ENCODE data around the gene IRF2.

Gene IRF2

DNA sequence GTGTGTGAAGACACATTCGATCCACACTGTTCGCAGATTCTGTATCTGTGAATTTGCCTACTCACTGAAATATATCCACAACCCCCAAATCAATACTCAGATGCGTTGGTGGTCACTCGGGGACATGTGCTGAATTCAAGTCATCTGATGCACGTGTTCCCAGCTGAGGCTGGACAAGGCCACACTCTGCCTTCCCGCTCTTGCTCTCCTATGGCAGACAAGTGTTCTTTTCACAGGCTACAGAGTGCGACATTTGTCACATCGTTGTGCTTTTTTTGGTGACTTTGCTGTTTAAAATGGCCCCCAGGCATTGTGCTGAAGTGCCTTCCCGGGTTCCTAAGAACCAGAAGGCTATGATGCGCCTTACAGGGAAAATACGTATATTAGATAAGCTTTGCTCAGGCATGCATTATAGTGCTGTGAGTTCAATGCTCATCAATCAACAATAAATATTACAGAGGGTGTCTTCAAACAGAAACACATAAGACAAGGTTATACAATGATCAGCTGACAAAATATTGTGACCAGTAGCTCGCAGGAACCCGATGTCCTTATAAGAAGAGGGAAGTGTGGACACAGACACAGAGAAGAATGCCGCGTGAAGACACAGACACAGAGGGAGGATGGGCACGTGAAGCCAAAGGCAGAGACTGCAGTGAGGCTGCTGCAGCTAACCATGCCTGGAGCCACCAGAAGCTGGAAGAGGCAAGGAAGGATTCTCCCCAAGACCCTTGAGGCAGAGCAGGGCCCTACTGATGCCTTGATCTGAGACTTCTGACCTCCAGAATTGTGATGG, 42.0 kb downstream of the IRF2 start:
- no peak for DNase-seq (ENCODE audit: low spot score)

- no peak for DNase-seq (ENCODE audit: low spot score)
Measured at GRCh38 chr4:184430163-184430562, 44.2 kb downstream of the IRF2 start.

DNA sequence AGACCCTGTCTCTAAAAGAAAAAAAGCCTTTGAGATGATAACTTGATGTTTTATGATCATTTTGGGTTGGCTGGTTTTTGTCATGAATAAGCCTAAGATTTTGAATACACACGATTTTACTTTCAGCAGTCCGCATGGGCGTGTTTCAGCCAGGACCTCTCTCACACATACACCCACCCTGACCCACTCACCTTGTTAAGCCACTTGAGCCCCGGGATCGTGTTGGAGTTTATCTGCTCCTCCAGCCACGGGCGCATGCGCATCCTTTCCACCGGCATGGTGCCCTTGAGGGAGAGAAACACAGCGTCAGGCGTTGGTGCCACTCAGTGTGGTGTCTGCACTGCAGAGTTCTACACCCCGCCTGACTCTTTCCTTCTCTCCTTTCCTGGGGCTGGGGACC, 45.6 kb downstream of the IRF2 start:
- no peak for DNase-seq (ENCODE audit: low spot score)

DNA sequence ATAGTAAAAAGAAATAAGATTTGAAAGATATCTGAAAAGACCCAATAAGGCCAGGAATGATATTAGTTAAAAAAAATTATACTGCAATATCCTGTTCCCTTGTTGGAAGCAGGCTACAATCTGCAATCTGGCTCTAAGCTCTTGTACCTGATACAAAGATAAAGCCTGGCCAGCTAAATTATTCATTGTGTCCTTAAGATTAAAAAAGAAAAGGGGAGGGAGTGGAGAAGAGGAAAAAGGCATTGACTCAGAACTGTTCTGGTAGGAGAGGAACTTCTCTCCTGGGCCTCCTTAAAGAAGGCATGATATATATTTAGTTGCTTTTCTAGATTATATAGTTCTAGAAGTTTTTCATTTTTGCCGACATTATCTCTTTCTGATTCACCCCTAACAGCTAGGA, 46.7 kb downstream of the IRF2 start:
- DNase-seq (ENCODE audit: low spot score): no peak

- no peak for DNase-seq (ENCODE audit: low spot score)
Measured at GRCh38 chr4:184427093-184427492, 47.3 kb downstream of the IRF2 start.

- no peak for DNase-seq (ENCODE audit: low spot score)
Measured at GRCh38 chr4:184424993-184425758, 49.2 kb downstream of the IRF2 start.

- DNase-seq (ENCODE audit: low spot score): no peak
Measured at GRCh38 chr4:184424279-184424678, 50.1 kb downstream of the IRF2 start.

GRCh38 chr4:184423003-184423686, 51.2 kb downstream of the IRF2 start:
- DNase-seq (ENCODE audit: low spot score): no peak

DNA sequence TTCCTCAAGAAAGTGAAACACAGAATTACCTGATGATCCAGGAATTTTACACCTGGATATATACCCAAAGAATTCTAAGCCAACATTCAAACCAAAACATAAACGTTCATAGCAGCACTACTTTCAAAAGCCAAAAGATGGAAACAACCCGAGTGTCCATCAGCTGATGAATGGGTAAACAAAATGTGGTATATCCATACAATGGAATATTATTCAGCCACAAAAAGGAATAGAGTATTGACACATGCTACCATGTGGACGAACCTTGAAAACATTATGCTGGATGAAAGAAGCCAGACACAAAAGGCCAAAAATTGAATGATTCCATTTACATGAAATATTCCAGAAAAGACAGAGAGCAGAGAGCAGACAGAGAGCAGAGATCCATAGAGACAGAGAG, 52.0 kb downstream of the IRF2 start:
- no peak for DNase-seq (ENCODE audit: low spot score)

GRCh38 chr4:184421533-184422155, 52.7 kb downstream of the IRF2 start:
- no peak for DNase-seq (ENCODE audit: low spot score)

DNA sequence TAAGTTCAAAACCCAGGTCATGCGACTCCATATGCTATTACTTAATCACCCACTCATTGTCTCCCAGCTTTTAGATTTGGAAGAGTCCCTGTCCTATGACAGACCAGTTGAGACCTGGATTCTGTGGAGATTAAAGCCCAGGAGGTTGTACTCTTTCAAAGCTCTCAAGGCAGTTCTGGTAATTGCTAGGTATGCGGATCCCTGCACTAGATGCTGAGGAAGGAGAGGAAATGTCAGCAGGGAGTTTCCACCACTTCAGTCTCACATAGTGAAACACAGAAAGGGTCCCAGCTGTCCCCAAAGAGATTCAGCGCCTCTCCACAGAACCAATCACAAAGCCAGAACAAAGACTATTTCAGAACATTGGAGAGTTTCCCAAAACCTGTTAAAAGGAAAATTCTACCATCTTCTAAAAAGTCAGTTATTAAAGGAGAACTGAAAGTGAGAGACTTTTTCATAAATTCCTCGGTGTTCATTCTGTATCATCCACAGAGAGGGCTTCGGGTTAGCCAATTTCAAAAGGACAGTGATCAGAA, 53.4 kb downstream of the IRF2 start:
- no peak for DNase-seq (ENCODE audit: low spot score)

DNA sequence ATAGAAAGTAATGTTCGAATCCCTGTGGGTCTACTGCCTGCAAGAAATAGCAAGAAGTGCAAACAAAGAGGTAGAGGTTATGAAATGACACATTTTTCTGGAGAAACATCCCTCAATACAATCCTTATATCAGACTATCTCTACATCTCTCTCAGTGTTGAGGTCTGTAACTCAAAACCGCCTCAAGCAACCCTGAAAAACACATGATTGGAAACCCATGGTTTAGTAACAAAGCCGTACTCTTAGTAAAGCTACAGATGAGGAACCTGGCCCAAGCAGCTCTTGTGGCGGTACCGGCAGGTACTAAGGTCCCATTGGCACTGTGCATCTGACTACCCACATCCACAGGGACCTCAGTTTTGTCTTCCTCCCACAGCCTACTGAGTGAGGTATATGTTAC, 53.9 kb downstream of the IRF2 start:
- no peak for DNase-seq (ENCODE audit: low spot score)

- no peak for DNase-seq (ENCODE audit: low spot score)
Measured at GRCh38 chr4:184419976-184420375, 54.4 kb downstream of the IRF2 start.

DNA sequence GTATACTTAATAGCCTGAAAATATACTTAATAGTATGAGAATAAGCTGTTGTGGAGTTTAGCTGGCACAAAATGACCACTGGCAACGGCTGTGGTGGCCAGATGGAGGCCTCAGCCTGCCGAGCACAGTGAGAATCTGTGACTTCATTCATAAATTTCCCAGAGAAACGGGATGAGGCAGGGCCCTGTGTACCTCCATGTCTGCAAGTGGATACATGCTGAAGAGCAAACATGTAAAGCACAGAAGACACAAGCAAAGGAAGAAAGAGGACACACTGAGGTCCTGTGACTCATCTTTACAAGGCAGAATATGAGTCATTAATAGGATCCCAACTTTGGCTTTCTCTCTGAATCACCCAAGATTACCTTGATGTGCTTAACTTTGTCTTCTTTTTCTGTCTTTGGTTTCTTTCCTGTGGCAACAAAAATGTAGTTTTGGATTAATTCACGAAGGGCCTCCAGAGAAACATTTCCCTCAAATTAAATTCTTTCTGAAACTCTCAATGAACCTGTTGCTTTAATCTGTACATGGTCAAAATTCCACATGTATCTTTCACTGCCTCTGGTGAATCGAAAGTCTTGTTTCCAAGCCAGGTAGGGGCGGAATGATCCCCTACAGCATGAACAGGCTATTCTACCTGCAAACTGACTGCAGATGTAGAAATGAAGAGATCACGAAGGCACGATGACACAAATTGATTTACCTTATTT, 56.4 kb downstream of the IRF2 start:
- peak; percentile 62 for DNase-seq (ENCODE audit: low spot score)

DNA sequence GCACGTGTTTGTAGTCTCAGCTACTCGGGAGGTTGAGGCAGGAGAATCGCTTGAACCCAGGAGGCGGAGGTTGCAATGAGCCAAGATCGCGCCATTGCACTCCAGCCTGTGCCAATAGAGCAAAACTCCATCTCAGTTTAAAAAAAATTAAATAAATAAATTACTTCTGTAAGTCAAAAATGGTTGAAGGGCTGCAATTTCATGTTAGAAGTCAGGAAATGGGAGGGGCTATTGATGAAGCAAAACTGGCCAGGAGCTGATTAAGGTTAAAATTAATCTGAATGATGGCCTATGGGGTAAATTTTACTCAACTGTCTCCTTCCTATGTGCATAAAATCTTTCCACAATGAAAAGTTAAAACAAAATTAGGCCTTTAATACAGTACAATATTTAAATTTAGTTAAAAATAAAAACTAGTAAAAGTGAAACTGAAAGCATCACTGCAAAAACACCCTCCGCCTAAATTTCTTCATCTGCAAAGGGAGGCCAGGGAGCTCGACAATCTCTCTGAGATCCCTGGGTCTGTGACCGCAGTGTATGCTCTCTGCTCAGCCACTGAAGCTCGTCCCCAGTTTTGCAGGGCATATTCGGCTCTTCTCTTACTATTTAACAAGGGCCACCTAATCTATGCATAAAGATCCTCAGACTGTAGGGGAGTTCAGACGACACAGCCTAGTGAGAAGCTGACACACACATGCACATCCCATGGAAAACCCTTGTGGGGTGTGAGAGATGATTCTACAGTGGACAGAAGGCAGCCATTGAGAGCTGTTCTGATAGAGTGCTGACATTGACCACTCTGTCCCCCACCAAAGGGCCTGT, 57.2 kb downstream of the IRF2 start:
- peak; percentile 61 for DNase-seq (ENCODE audit: low spot score)

GRCh38 chr4:184415071-184415470, 59.3 kb downstream of the IRF2 start:
- DNase-seq (ENCODE audit: low spot score): no peak

GRCh38 chr4:184413261-184414046, 60.9 kb downstream of the IRF2 start:
- DNase-seq (ENCODE audit: low spot score): peak; percentile 69

- DNase-seq (ENCODE audit: low spot score): no peak
Measured at GRCh38 chr4:184410748-184411147, 63.6 kb downstream of the IRF2 start.

- DNase-seq (ENCODE audit: low spot score): no peak
Measured at GRCh38 chr4:184409911-184410692, 64.2 kb downstream of the IRF2 start.
